ENCODE data around the gene RNF34.

Gene RNF34

DNA sequence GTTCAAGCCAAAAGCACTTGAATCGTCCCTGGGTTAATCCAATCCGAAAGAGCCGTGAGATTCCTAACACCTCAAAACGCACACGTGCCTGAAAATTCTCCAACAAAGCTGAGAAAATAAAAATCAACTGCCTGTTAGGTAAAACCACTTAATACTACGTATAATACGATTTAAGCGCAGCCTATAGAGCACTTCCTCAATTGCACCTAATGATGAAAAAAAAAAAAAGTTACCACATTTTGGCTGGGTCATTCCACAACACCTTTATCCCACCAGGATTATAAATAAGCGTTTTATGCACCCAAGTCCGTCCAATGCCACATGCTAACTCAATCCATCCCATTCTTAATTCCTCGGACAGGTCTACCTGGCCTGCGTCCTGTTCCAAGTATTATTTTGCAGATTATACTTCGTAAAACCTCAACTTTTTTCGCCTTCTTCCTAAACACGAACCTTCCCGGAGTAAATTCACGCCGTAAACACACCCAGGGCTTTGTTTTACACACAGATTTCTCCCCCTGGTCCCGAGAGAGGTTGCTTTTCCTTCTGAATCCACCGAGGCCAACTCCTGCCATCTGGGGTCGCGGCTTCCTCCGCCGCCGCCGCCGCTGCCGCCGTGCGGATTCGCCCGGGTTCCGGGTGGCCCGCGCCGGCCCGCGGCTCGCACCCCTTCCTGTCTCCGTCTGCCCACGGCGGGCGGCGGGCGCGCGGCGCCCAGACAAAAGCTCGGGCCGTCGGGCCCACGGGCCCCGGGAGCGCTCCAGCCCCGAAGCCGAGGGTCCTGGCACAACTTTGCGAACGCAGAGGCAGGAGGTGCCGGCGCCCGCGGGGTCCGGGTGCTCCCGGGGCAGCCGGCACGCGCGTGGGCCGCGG is 66.2 kb downstream of the RNF34 start:
- peak in 4 of 51 donors; percentile 8 to 16 (median 13) for DNase-seq

GRCh38 chr12:121466794-121467637 is 67.1 kb downstream of the RNF34 start:
- peak in 49 of 51 donors; percentile 33 to 95 (median 82) for DNase-seq

DNA sequence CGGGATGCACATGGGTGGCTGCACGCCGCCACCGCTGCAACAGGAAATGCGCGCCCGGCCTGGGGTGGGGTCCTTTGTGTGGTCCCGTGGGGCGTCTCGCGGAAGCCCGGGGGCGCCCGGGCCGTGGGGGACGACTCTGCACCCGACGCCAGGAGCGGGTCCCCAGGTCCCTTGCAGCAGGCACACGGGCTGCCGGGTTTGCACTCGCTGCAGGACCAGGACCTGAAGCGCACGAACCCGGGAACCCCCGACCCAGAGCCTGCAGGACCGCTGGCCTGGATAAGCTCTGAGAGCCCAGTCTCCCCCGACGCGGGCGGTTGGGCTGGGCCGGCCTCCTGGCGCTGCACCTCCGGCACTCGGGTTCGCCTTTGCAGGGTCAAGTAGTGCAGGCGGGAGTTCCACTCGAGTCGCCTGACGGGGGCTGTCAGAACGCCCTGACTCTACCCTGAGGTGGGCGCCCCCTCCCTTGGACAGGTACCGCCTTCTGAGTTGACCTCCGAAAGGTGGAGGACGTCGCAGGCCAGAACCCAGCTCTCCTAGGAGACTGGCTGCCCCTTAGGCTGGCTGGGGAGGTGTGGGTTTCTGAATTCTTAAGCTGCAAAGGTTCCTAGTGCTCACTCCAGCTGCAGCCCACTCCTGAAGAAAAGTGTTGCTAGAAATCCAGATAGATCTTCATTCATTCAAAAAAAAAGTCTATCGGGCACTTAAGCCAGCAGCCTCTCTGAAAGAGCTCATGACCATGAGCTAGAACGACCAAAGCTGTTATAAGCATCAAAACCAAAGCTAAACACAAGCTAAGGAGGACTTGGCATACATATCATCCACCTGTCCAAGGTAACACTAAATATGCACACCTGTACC is 68.0 kb downstream of the RNF34 start:
- DNase-seq = peak in 11 of 51 donors; percentile 39 to 64 (median 49)

- DNase-seq = no peak
Observed at GRCh38 chr12:121468499-121468801, 68.5 kb downstream of the RNF34 start.

- no peak for DNase-seq
Observed at GRCh38 chr12:121470751-121471150, 70.8 kb downstream of the RNF34 start.

GRCh38 chr12:121472150-121472905 is 72.4 kb downstream of the RNF34 start:
- DNase-seq = no peak

Measured in hypothalamus (tissue), 51 donors.